K562 (cell line): ENCODE data around the gene MRPL37. TPM values are rescaled to one million over a fixed set of nuclear protein-coding genes. Genes with fewer than 3 reads are reported as not detected.

ENCODE experiments used
- ATAC-seq: fragments of 200-7000 bp; cut with Tn5 transposase; 3 replicates; pipeline ENCODE4 v1.9.1; 2020; ENCODE audit warnings: moderate library complexity
- BruUV-seq: library from RNA; stranded (reverse); fragments of 400-500 nt; replicated peaks from 2 replicates; lab custom pipeline; 2021; lab: Mats Ljungman, UMichigan
- CTCF ChIA-PET: fragments of 300-600 bp; formaldehyde crosslinking; extraction: SDS; loops from one replicate; lab custom pipeline; 2021; ENCODE audit warnings: low intra/inter-chr PET ratio; lab: Yijun Ruan, JAX
- POLR2A ChIA-PET: fragments of 300-600, 350-650 bp; sonication (Branson Sonifier 250); formaldehyde crosslinking; extraction: SDS; loops from one replicate; lab custom pipeline; 2021; ENCODE audit warnings: antibody characterized with exemption, inconsistent platforms; lab: Yijun Ruan, JAX
- DNase-seq, 4 experiments: peaks; one replicate each; pipeline versions ENCODE4 v3.0.0 to v3.0.0-alpha.2; 2011 to 2018; ENCODE audit warnings: low spot score in 3 of 4, mixed read lengths in 3 of 4; ENCODE audit errors: extremely low read depth in 1 of 4
- FAIRE-seq: peaks from 2 replicates; lab custom pipeline; 2011; peaks lifted over from hg19 to GRCh38; lab: Jason Lieb, UNC
- H2AFZ ChIP-seq: 2 replicates; pipeline ENCODE4 v1.6.0; 2011; ENCODE audit warnings: low read depth, low read length, control low read depth, inconsistent platforms
- H3K27ac ChIP-seq: fragments of 200-600 bp; 3 replicates; pipeline ENCODE4 v1.8.0; 2011; ENCODE audit warnings: low read depth, mild to moderate bottlenecking, control low read depth, inconsistent platforms, low read length, moderate library complexity, mixed read lengths; ENCODE audit errors: extremely low read depth
- H3K27me3 ChIP-seq, 2 experiments: fragments of 300-600 bp in 1 of 2; 2 replicates in 1 of 2; 3 replicates in 1 of 2; pipeline versions ENCODE4 v1.6.0 to v1.8.0; 2011; ENCODE audit warnings: inconsistent platforms in 2 of 2, low read length in 2 of 2, mild to moderate bottlenecking in 1 of 2, mixed read lengths in 1 of 2, moderate library complexity in 1 of 2; ENCODE audit not compliant: control insufficient read depth in 2 of 2, insufficient read depth in 2 of 2
- H3K36me3 ChIP-seq: fragments of 300-600 bp; 3 replicates; pipeline ENCODE4 v1.8.0; 2011; ENCODE audit warnings: mild to moderate bottlenecking, low read length, inconsistent platforms; ENCODE audit not compliant: control insufficient read depth, insufficient read depth
- H3K4me1 ChIP-seq, 2 experiments: fragments of 200-600 bp in 1 of 2; replicated peaks in 1 of 2; 2 replicates in 1 of 2; 3 replicates in 1 of 2; pipeline versions ENCODE4 v1.5.1 to v1.8.0; 2011; ENCODE audit warnings: inconsistent platforms in 2 of 2, low read length in 2 of 2, mild to moderate bottlenecking in 1 of 2, mixed read lengths in 1 of 2, moderate library complexity in 1 of 2; ENCODE audit not compliant: control insufficient read depth in 2 of 2, insufficient read depth in 2 of 2
- H3K4me2 ChIP-seq: 2 replicates; pipeline ENCODE4 v1.6.1; 2011; ENCODE audit warnings: low read length, control low read depth, inconsistent platforms, mixed read lengths; ENCODE audit not compliant: insufficient read depth
- H3K4me3 ChIP-seq: fragments of 200-600 bp; sonication (generic), shearing (Covaris generic); 2 replicates; pipeline ENCODE4 v1.5.1; 2016; ENCODE audit warnings: control low read depth, inconsistent platforms
- H3K79me2 ChIP-seq: fragments of 200-600 bp; 3 replicates; pipeline ENCODE4 v1.8.0; 2011; ENCODE audit warnings: low read length, inconsistent platforms; ENCODE audit not compliant: control insufficient read depth, insufficient read depth
- H3K9ac ChIP-seq, 2 experiments: 2 replicates each; pipeline versions ENCODE4 v1.6.0 to v1.6.1; 2011; ENCODE audit warnings: low read depth in 2 of 2, low read length in 2 of 2, control low read depth in 1 of 2, inconsistent platforms in 1 of 2, mild to moderate bottlenecking in 1 of 2, mixed read lengths in 1 of 2; ENCODE audit not compliant: insufficient read depth in 1 of 2
- H3K9me1 ChIP-seq: one replicate; pipeline ENCODE4 v1.6.0; 2011; ENCODE audit warnings: inconsistent platforms, mild to moderate bottlenecking, low read length, moderate library complexity; ENCODE audit not compliant: control insufficient read depth, insufficient read depth
- H3K9me3 ChIP-seq: replicated peaks from 2 replicates; pipeline ENCODE4 v1.5.1; 2011; ENCODE audit warnings: low read depth, low read length, inconsistent platforms; ENCODE audit not compliant: control insufficient read depth, insufficient read depth
- H4K20me1 ChIP-seq: replicated peaks from 2 replicates; pipeline ENCODE4 v1.6.1; 2011; ENCODE audit warnings: low read length, inconsistent platforms, mixed read lengths; ENCODE audit not compliant: control insufficient read depth, insufficient read depth
- ATF2 ChIP-seq: sonication (generic); formaldehyde crosslinking; IDR thresholded peaks from 2 replicates; pipeline ENCODE4 v1.8.1; 2022; ENCODE audit warnings: missing genetic modification reagents
- ATF3 ChIP-seq, 2 experiments: fragments of 450-650 bp in 1 of 2; sonication (generic) in 1 of 2; formaldehyde crosslinking in 1 of 2; IDR thresholded peaks in 1 of 2; conservative IDR thresholded peaks in 1 of 2; 2 replicates each; pipeline versions ENCODE4 v1.6.1 to v1.8.1; 2016 to 2023; ENCODE audit warnings: mild to moderate bottlenecking in 2 of 2, moderate library complexity in 2 of 2, inconsistent platforms in 1 of 2, missing genetic modification reagents in 1 of 2
- BMI1 ChIP-seq: fragments of 150-350 bp; IDR thresholded peaks from 2 replicates; pipeline ENCODE4 v1.6.1; 2014; ENCODE audit warnings: low read length
- CBX1 ChIP-seq: sonication (generic); IDR thresholded peaks from 2 replicates; pipeline ENCODE4 v1.6.1; 2016; ENCODE audit warnings: antibody characterized with exemption, low read depth, mild to moderate bottlenecking
- ETV6 ChIP-seq, 3 experiments: fragments of 150-350 bp in 1 of 3; sonication (generic) in 1 of 3; formaldehyde crosslinking in 1 of 3; IDR thresholded peaks; 2 replicates each; pipeline versions ENCODE4 v1.6.1 to v1.8.0; 2014 to 2022; ENCODE audit warnings: borderline replicate concordance in 2 of 3, low read depth in 2 of 3, antibody characterized with exemption in 1 of 3, low read length in 1 of 3, mild to moderate bottlenecking in 1 of 3, missing genetic modification reagents in 1 of 3
- HDAC8 ChIP-seq: fragments of 450-650 bp; IDR thresholded peaks from 2 replicates; pipeline ENCODE4 v1.6.1; 2016; ENCODE audit warnings: mild to moderate bottlenecking, missing genetic modification characterization, moderate library complexity, missing compliant biosample characterization
- KLF10 ChIP-seq: fragments of 250-450 bp; sonication (Bioruptor Pico); IDR thresholded peaks from 2 replicates; pipeline ENCODE4 v1.6.1; 2021; ENCODE audit warnings: matching md5 sums
- LEF1 ChIP-seq: fragments of 450-650 bp; IDR thresholded peaks from 2 replicates; pipeline ENCODE4 v1.6.1; 2016; ENCODE audit warnings: mild to moderate bottlenecking
- NELFE ChIP-seq: IDR thresholded peaks from 2 replicates; pipeline ENCODE4 v1.6.1; 2011; ENCODE audit warnings: mild to moderate bottlenecking; ENCODE audit not compliant: insufficient read depth, insufficient read length
- PHB2 ChIP-seq: fragments of 450-650 bp; IDR thresholded peaks from 2 replicates; pipeline ENCODE4 v1.6.1; 2017; ENCODE audit warnings: low read depth
- PML ChIP-seq: IDR thresholded peaks from 2 replicates; pipeline ENCODE4 v1.6.1; 2012; ENCODE audit warnings: low read length, inconsistent platforms
- SMC3 ChIP-seq: conservative IDR thresholded peaks from 2 replicates; pipeline ENCODE4 v1.6.1; 2011; ENCODE audit warnings: low read depth, low read length, improper control_type of control experiment; ENCODE audit not compliant: insufficient read depth
- SNIP1 ChIP-seq: fragments of 450-650 bp; IDR thresholded peaks from 2 replicates; pipeline ENCODE4 v1.7.1; 2017; ENCODE audit warnings: low read depth, mild to moderate bottlenecking
- SRSF7 ChIP-seq: fragments of 200-400 bp; formaldehyde crosslinking; optimal IDR thresholded peaks from 2 replicates; pipeline ENCODE3; 2017; ENCODE audit warnings: mild to moderate bottlenecking, low read depth, low read length
- YBX1 ChIP-seq: fragments of 450-650 bp; IDR thresholded peaks from 2 replicates; pipeline ENCODE4 v1.7.1; 2016; ENCODE audit warnings: mild to moderate bottlenecking
- ZFP1 ChIP-seq: fragments of 450-650 bp; formaldehyde crosslinking; IDR thresholded peaks from 2 replicates; pipeline ENCODE4 v1.4.0; 2020; ENCODE audit warnings: mild to moderate bottlenecking, mixed read lengths
- ZZZ3 ChIP-seq: fragments of 450-650 bp; IDR thresholded peaks from 2 replicates; pipeline ENCODE4 v1.6.1; 2016; ENCODE audit warnings: antibody characterized with exemption, mild to moderate bottlenecking, moderate library complexity
- WGBS: fragments of 100-300 bp; shearing (Covaris generic); methylation state at CpG from one replicate; pipeline ENCODE4 v1.1.6; 2016; ENCODE audit warnings: low coverage, mixed read lengths; ENCODE audit not compliant: insufficient coverage; ENCODE audit errors: missing lambda C conversion rate; 5-methylcytosine and 5-hydroxymethylcytosine counted together
- in situ Hi-C: fragments of 300-500 bp; cut with MboI; formaldehyde crosslinking; loops from 4 replicates; pipeline ENCODE4 v1.15.0; 2018; ENCODE audit warnings: inconsistent platforms, mixed read lengths
- intact Hi-C: fragments of 100-400 bp; cut with micrococcal nuclease; formaldehyde crosslinking; loops from 2 replicates; pipeline ENCODE4 v1.14.2; 2022
- polyA plus RNA-seq, 8 experiments: library from polyadenylated mRNA; depleted of rRNA in 4 of 8; stranded (reverse) in 5 of 8; unstranded in 3 of 8; fragments of >200 nt; fragmentation: Nextera tagmentation in 2 of 8; fragmentation: Illumina TruSeq in 1 of 8; extraction: Ambion mirVana in 2 of 8; extraction: Trizol in 1 of 8; gene quantifications; 2 replicates each; pipeline versions ENCODE4 v1.2.1 to v1.2.3, GENCODE V29; 2011 to 2014; ENCODE audit warnings: inconsistent platforms in 1 of 8, missing spikeins in 1 of 8
- total RNA-seq, 7 experiments: library from RNA; depleted of rRNA in 6 of 7; stranded (reverse); fragments of >200 nt in 6 of 7; fragmentation: Illumina TruSeq in 2 of 7; extraction: Trizol in 2 of 7; gene quantifications; 2 replicates each; pipeline versions ENCODE4 v1.2.1 to v1.2.3, GENCODE V29; 2011 to 2021; ENCODE audit warnings: low replicate concordance in 1 of 7

Gene MRPL37
- total and polyA plus RNA-seq, 9 of the 15 experiments (the other 6 are each of a cell fraction or from before 2014, with no cell fraction given): 52.2 to 303 (median 180) TPM

GRCh38 chr1:54253480-54253879 is 53.5 kb downstream of the MRPL37 start:
- FAIRE-seq (no peak), ATAC-seq (no peak; the same call in 2 of the 3 replicates), DNase-seq (no peak)
- no peak overlapping the region for H3K27ac ChIP-seq
- no peaks in the 10 kb centered on the region for H3K9me1 ChIP-seq
- no peaks in the 10 kb centered on the region for H3K27me3 ChIP-seq
- CTCF ChIA-PET: no interaction called here
- in situ Hi-C loops (no loop called here), intact Hi-C loops (no loop called here)
- H2AFZ ChIP-seq: no peak overlapping the region
- POLR2A ChIA-PET: interaction anchor here (0.6 kb wide), 1 partner anchor 36 kb away, joined by 3 read pairs; no protein-coding TSS in a partner anchor
- 83% methylated on average over 5 of the region's 5 CpGs for WGBS
- no peaks in the 10 kb centered on the region for H3K9me3 ChIP-seq
- no peak for TF ChIP-seq CBX1
- TF ChIP-seq BMI1: no peak
- TF ChIP-seq SNIP1: no peak
- no peak for TF ChIP-seq SMC3
- TF ChIP-seq ZZZ3: no peak
- TF ChIP-seq HDAC8 (tag): no peak
- TF ChIP-seq SRSF7: no peak
- no peak for TF ChIP-seq NELFE
- no peak for TF ChIP-seq PML
- no peak for TF ChIP-seq ATF3 (IDR thresholded peaks at IDR 0.05)
- TF ChIP-seq ATF3 (CRISPR knock-in tag; conservative IDR thresholded peaks at IDR 0.05): no peak
- TF ChIP-seq ETV6 (IDR thresholded peaks at IDR 0.05; ENCODE audit: borderline replicate concordance in 1 of 2, low read depth in 2 of 2, low read length in 1 of 2): no peak
- no peak for TF ChIP-seq ETV6 (CRISPR knock-in tag; IDR thresholded peaks at IDR 0.05; ENCODE audit: borderline replicate concordance)
- TF ChIP-seq ZFP1 (CRISPR knock-in tag): no peak
- TF ChIP-seq ATF2: no peak
- TF ChIP-seq PHB2: no peak
- no peak for TF ChIP-seq YBX1
- no peak for TF ChIP-seq KLF10 (CRISPR knock-in tag)
- TF ChIP-seq LEF1: no peak
- H3K79me2 ChIP-seq: no peaks in the 10 kb centered on the region
- H3K4me3 ChIP-seq: no peak overlapping the region
- H3K4me2 ChIP-seq: no peak overlapping the region
- H4K20me1 ChIP-seq: no peaks in the 10 kb centered on the region; the same call in 1 of the 2 replicates
- peaks cover 40% of the 10 kb centered on the region; the same call in 2 of the 3 replicates for H3K36me3 ChIP-seq
- peaks cover 0 to 3% of the 10 kb centered on the region in 2 experiments; a peak in 1 of 5 replicates for H3K4me1 ChIP-seq
- BruUV-seq: no TSS peak
- peak overlapping the region in 1 of 2 experiments; percentile 64; a peak in 1 of 4 replicates for H3K9ac ChIP-seq
